Heart left ventricle (tissue), 13 donors: ENCODE data around the gene SORBS1.

ENCODE experiments used
- POLR2A ChIP-seq, 2 donors: fragments of 450-650 bp; IDR thresholded peaks; one replicate each; pipeline ENCODE4 v1.6.1; 2017; ENCODE audit warnings: antibody characterized with exemption in 2 of 2, mild to moderate bottlenecking in 2 of 2, moderate library complexity in 2 of 2
- TF ChIP-seq, protein P1 (sequence below), 12 donors: fragments of 200-600 bp; sonication (generic) in 4 of 12; IDR thresholded peaks; one replicate each; pipeline versions ENCODE4 v1.5.0 to v1.8.0; 2018 to 2022; ENCODE audit warnings: antibody characterized with exemption in 12 of 12, mild to moderate bottlenecking in 5 of 12
- donor health status: ischemic (EF 13 %, LVEDD 7.1; RV severe dilation, severe dysfunction).
- donor health status: DM: no; HTN: yes; CAD: no.
- donor health status: DM: no; HTN: no; CAD: no.
- donor health status: ischemic (EF 25% LVEDD 6.9; RV normal size, moderate dysfunction).
- donor health status: ischemic (EF 25% LVEDD 5.7; RV mildly dilated, moderate dysfunction).
- donor health status: ischemic (EF 35%, LVEDD 5.7; RV mildly dilated, moderate dysfunction).
- donor health status: nonischemic (EF 11% LVEDD 7.7; RV severe dilation, severe dysfunction).
- donor health status: DM: yes; HTN: yes; CAD: no.
- donor health status: PGD.
- donor health status: ischemic (EF 29% LVEDD 5.4; RV normal size, mild dysfunction).
- donor health status: nonischemic (EF 23%, LVEDD 6.1; RV moderate dilation, normal function).

GRCh38 chr10:95350830-95351228 is 210.3 kb downstream of the SORBS1 start:
- TF ChIP-seq, protein P1, sequence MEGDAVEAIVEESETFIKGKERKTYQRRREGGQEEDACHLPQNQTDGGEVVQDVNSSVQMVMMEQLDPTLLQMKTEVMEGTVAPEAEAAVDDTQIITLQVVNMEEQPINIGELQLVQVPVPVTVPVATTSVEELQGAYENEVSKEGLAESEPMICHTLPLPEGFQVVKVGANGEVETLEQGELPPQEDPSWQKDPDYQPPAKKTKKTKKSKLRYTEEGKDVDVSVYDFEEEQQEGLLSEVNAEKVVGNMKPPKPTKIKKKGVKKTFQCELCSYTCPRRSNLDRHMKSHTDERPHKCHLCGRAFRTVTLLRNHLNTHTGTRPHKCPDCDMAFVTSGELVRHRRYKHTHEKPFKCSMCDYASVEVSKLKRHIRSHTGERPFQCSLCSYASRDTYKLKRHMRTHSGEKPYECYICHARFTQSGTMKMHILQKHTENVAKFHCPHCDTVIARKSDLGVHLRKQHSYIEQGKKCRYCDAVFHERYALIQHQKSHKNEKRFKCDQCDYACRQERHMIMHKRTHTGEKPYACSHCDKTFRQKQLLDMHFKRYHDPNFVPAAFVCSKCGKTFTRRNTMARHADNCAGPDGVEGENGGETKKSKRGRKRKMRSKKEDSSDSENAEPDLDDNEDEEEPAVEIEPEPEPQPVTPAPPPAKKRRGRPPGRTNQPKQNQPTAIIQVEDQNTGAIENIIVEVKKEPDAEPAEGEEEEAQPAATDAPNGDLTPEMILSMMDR (IDR thresholded peaks at IDR 0.05) = no peak
- no peak for TF ChIP-seq POLR2A (IDR thresholded peaks at IDR 0.05)
